GM19397 (cell line): ENCODE measurements around the gene CRYAA.
"Not testable (repeated sequence)": the region's sequence is repeated elsewhere in the genome, so short reads cannot be mapped to it uniquely, and the experiment has no call there.

Experiments
- ATAC-seq: cut with Tn5 transposase; IDR thresholded peaks from one replicate; pipeline ENCODE4 v1.9.1; 2021; ENCODE audit warnings: mild to moderate bottlenecking, moderate library complexity; ENCODE audit not compliant: unreplicated experiment

The CRYAA gene

GRCh38 chr21:43168708-43169107 lies at the start of gene CRYAA:
Gene CRYAA (plus strand): TSS chr21:43169008. CDS start chr21:43169100, 92 bp downstream.
- not testable (repeated sequence) for ATAC-seq

GRCh38 chr21:43130094-43130493 lies 38.7 kb upstream of the CRYAA start:
- not testable (repeated sequence) for ATAC-seq

- ATAC-seq: not testable (repeated sequence)
Measured at GRCh38 chr21:43134520-43134919, 34.3 kb upstream of the CRYAA start.

DNA sequence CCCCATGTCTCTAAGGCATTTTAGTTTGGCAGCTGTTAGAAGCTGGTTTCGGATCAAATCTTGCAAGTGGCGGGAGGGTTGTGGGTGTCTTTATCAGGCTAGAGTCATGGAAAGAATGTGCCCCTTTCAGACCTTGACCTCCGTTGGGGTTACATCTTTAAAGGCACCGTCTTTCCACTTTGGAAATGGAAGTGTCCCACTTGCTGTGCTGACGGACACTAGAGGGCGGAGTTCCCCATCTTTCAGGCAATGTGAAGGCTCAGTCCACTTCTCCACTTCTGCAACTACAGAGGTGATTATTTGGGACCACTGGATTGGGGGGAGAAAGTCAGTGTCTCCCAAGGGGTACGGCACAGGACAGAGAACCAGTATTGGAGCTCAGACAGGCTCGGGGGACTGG lies 29.9 kb upstream of the CRYAA start:
- ATAC-seq: not testable (repeated sequence)

- ATAC-seq: not testable (repeated sequence)
Measured at GRCh38 chr21:43141407-43141806, 27.4 kb upstream of the CRYAA start.

GRCh38 chr21:43146637-43147036 lies 22.2 kb upstream of the CRYAA start:
- not testable (repeated sequence) for ATAC-seq

DNA sequence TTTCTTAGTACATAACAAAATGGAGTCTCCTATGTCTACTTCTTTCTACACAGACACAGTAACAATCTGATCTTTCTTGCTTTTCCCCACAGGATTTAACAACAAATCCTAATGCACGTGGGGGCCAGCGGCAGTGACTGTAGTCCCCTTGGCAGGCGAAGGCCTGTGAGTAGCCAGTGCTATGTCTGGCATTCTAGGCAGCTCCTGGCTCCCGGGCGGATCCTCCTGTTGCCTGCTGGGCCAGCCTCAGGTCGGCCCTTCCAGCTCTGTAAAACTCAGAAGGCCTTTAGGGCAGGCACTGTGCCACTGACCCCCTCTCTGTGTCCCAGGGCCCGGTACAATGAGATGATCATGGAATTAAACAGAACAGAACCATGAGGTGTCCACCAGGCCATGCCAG lies 20.8 kb upstream of the CRYAA start:
- ATAC-seq: not testable (repeated sequence)

- not testable (repeated sequence) for ATAC-seq
Measured at GRCh38 chr21:43149344-43149743, 19.5 kb upstream of the CRYAA start.

GRCh38 chr21:43153601-43154000 lies 15.2 kb upstream of the CRYAA start:
- ATAC-seq: not testable (repeated sequence)

DNA sequence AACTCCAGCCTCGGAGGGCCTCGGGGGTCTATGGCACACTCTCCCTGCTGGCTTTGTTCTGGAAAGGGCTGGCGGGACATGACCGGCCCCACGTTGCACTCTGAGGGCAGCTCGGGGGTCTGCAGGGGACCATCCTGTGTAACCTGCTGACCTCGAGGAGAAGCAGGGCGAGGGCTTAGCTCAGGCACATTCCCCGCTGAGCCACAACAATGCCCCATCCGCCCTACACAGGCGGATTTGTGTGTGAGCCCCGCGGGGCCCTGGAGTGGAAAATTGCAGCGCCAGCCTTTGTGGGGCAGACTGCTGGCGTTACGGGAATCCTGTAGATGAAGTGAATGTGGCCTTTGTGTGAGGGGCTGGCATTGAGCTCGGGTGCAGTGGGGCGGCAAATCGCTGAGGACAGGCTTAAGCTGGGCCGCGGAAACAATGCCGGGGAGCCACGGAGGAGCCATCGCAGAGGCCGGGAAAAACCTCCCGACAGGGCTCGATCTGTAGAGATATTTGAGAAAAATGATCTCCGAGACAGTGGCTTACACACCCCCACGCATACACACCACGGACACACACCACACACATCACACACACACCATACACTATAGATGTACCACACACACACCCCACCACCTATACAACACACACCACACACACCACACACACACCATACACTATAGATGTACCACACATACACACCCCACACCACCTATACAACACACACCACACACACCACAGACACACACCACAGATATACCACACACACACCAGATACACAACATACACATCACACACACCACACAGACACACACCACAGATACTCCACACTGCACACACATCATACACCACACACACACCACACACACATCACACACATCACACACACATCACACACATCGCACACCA lies 9.3 kb upstream of the CRYAA start:
- ATAC-seq: not testable (repeated sequence)

- not testable (repeated sequence) for ATAC-seq
Measured at GRCh38 chr21:43161826-43162707, 6.7 kb upstream of the CRYAA start.

DNA sequence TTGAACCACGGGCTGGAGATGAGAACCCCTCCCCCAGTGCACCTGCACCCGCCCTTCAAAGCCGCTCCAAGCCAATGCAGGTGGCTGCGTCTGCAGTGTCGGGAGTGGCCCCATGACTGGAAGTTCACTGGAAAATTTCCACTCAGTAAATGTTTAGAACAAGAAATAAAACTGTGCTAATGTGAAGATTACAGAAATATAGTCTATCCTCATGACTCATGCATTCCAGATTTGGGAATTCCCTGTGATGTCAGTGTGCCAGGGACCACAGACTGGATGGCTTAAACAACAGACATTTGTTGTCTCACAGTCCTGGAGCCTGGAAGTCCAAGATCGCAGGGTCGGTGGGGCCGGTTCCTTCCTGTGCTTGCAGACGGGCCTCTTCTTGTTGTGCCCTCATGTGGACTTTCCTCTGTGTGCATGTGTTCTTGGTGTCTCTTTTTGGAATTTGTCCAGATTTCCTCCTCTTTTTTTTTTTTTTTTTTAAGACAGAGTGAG lies 6.1 kb upstream of the CRYAA start:
- not testable (repeated sequence) for ATAC-seq

- not testable (repeated sequence) for ATAC-seq
Measured at GRCh38 chr21:43164823-43165222, 4.0 kb upstream of the CRYAA start.

DNA sequence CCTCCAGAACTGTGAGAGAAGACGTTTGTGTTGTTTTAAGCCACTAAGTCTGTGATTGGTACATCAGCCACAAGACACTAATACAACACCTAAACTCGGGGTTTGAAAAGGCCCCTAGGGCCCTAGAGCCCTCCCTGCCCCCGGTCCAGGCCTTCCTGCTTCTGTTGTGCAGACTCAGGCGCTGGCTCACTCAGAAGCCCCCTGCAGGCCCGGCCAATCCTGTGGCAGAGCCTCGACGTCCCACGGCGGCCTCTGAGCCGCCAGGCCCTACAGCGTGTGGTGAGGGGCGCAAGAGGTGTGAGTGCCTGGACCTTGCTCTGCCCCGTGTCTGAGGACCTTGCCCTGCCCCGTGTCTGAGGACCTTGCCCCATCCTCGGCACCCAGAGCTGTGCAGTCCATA lies 3.1 kb upstream of the CRYAA start:
- not testable (repeated sequence) for ATAC-seq

GRCh38 chr21:43169230-43169886 lies 550 bp downstream of the CRYAA start:
- not testable (repeated sequence) for ATAC-seq

DNA sequence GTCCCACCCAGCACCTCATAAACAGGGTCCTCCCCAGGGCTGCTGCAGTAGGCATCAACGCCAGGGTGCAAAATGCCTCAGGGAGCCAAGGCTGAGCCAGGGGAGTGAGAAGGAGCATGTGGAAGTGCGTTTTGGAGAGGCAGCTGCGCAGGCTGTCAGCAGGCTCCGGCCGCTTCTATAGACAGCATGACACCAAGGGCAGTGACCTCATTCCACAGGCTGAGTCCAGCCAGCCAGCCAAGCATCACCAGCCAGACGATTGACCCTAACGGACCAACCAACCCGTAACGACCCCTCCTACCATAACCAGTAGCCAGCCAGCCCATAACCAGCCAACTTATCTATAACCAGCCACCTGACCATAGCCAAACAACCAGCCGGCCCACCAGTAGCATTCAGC lies 1.1 kb downstream of the CRYAA start:
- not testable (repeated sequence) for ATAC-seq

DNA sequence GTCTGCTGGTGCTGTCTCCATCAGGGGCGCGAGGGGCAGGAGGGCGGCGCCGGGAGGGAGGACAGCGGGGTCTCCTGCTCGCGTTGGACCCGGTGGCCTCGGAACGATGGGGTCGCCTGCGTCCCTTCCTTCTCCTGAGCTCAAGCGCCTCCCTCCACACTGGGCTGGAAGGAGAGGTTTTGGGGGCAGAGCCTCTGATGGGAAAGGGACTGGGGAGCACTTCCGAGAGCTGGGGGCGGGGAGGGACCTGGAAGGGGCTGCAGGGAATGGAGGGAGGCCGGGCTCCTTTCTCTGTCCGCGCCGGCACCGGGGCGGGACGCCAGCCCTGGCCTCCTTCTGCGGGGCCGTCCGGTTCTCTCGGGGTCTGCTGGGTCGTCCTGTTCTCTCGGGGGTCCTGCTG lies 4.0 kb downstream of the CRYAA start:
- ATAC-seq: not testable (repeated sequence)

GRCh38 chr21:43173438-43173837 lies 4.6 kb downstream of the CRYAA start:
- not testable (repeated sequence) for ATAC-seq

DNA sequence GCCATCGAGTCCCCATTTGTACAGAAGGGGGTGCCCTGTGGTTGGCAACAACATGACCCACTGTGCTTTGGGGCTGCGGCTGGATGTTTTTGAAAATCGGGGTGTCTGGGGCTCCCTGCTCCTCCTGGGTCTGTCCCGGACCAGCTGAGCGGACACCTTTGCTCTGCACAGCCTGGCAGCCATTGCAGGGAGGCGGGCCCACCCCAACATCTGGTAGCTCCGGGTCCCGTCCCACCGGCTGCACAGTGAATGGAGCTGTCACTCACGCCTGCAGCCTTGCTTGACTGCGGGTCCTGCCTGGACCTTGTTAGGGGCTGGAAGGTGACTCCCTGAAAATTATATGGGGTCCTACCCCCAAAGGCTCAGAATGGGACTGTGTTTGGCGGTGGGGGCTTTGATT lies 5.1 kb downstream of the CRYAA start:
- not testable (repeated sequence) for ATAC-seq

DNA sequence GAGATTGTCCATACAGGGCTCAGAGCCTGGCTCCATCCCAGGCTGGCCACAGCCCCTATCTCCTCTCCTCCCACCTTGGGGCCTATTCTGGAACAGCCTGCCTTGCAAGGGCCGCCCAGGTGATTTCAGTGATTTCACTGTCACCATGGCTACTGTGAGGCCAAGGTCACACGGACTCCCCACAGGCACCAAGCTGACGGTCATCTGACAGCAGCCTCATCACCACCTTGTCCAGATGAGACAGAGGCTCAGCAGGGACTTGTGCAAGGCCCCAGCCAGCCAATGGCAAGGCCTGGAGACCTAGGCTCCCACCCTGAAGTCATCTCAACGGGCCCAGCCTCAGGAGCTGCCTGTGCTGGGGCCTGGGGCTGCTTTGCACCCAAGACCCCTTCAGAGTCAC lies 6.2 kb downstream of the CRYAA start:
- ATAC-seq: not testable (repeated sequence)

DNA sequence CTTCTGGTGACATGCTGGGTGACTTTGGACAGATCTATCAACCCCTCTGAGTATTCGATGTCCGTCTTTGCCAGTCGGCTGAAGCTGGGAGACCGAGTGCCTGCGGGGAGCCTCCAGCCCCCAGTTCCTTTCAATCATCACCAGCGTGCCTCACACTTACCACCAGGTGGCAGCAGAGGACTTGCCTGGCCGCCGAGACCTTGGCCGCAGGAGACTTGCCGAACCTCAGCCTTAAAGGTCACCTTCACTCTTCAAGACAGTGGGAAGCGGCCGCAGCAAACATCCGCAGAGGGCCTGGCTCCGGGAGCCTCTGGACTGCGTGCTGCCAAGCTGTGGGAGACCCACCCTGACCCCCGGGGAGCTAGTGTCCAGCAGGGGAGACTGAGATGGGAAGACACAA lies 7.8 kb downstream of the CRYAA start:
- ATAC-seq: not testable (repeated sequence)
